Muscle of leg (tissue), 11 donors: ENCODE data around the gene RASSF4. TPM values are rescaled to one million over a fixed set of nuclear protein-coding genes. Genes with fewer than 3 reads are reported as not detected.

ENCODE experiments used
- DNase-seq: peaks from one replicate; pipeline ENCODE4 v3.0.0; 2013
- H3K27ac ChIP-seq: one replicate; pipeline ENCODE4 v1.5.1; 2013; ENCODE audit warnings: mild to moderate bottlenecking, low read length, control low read depth
- H3K27me3 ChIP-seq: one replicate; pipeline ENCODE4 v1.6.1; 2013; ENCODE audit warnings: low read length; ENCODE audit not compliant: control insufficient read depth, insufficient read depth
- H3K36me3 ChIP-seq: one replicate; pipeline ENCODE4 v1.6.1; 2013; ENCODE audit warnings: low read length; ENCODE audit not compliant: control insufficient read depth, insufficient read depth
- H3K4me1 ChIP-seq: one replicate; pipeline ENCODE4 v1.6.1; 2013; ENCODE audit warnings: low read length; ENCODE audit not compliant: control insufficient read depth, insufficient read depth
- H3K4me3 ChIP-seq: one replicate; pipeline ENCODE4 v1.5.1; 2013; ENCODE audit warnings: low read length, control low read depth
- H3K9me3 ChIP-seq: replicated peaks from 2 replicates; pipeline ENCODE4 v1.6.1; 2013; ENCODE audit warnings: low read depth, low read length; ENCODE audit not compliant: control insufficient read depth
- WGBS: methylation state at CpG from one replicate; pipeline ENCODE4 v1.1.5; 2013; ENCODE audit warnings: missing lambda C conversion rate; ENCODE audit not compliant: insufficient coverage; 5-methylcytosine and 5-hydroxymethylcytosine counted together
- polyA plus RNA-seq, 8 donors: library from polyadenylated mRNA; unstranded; fragments of 120-200 nt; gene quantifications; one replicate each; pipeline versions ENCODE4 v1.2.1 to v1.2.3, GENCODE V29; 2013; ENCODE audit warnings: inconsistent platforms in 1 of 8, low replicate concordance in 1 of 8; ENCODE audit not compliant: insufficient read length in 8 of 8, insufficient read depth in 1 of 8
- total RNA-seq: library from RNA; stranded (reverse); fragments of 120-200 nt; gene quantifications from one replicate; pipeline ENCODE4 v1.2.4, GENCODE V29; 2013

RASSF4 gene
- total and polyA plus RNA-seq, 9 donors = 53.0 to 79.9 (median 69.1) TPM

DNA sequence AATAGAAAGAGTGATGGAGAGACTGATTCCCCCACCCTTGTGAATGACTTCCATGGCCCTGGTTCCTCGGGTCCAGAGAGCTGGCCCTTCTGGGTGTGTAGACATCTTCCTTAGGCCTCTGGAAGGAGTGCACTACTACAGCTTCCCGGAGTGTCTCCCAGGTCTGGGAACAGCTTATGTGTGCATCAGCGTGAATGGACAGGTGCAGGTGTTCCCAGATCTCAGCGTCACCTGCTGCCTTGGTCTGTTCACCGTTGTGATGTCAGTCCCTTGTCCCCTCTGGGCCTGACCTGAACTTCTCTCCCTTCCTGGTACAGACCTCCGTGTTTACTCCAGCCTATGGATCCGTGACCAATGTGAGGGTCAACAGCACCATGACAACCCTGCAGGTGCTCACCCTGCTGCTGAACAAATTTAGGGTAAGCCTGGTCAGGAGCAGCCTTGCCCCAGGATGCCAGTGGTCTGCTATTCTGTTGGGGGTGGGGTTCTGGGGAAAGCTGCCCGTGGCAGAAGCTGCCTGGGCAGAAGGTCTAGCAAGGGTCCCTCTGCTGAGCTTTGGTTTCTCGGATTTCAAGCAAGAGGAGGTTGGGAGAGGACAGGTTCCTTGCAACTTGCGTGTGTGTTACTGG is 29.5 kb downstream of the RASSF4 start:
- H3K27me3 ChIP-seq = no peaks in the 10 kb centered on the region
- H3K36me3 ChIP-seq = peaks cover 66% of the 10 kb centered on the region
- H3K4me1 ChIP-seq = peaks cover 34% of the 10 kb centered on the region
- H3K27ac ChIP-seq = no peak overlapping the region
- H3K4me3 ChIP-seq = no peak overlapping the region
- no peaks in the 10 kb centered on the region for H3K9me3 ChIP-seq
- WGBS = 84% methylated on average over 6 of the region's 10 CpGs
- DNase-seq = no peak

DNA sequence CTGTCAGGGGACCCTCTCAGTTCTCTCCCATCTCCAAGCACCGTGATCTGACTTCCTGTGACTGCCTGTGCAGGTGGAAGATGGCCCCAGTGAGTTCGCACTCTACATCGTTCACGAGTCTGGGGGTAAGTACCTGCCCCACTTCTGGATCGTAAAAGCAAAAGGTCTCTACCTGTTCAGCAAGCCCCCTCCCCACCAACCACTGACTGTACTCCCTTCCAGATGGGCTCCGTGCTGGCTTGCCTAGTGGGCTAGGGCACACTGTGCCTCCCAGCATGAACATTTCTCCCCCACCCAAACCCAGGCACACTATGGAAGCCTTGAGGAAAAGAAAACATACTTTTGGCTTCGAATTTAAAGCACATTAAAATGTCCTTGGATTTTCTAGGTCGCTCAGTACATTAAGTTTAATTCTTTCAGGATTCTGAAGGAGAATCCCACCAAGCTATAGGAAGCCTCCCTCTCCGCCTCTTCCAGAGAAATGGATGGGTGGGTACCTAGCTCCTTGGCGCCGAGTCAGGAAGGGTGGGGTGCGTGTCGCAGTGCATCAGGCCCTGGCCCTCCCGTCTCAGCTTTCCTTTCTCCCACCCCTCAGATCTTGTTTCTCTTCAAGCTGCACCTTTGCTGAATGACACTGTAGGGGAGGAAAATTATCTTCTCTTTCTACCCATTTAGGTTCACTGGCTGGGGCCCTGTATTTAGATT is 30.1 kb downstream of the RASSF4 start:
- no peaks in the 10 kb centered on the region for H3K9me3 ChIP-seq
- no peak overlapping the region for H3K27ac ChIP-seq
- peaks cover 34% of the 10 kb centered on the region for H3K4me1 ChIP-seq
- H3K36me3 ChIP-seq = peaks cover 59% of the 10 kb centered on the region
- DNase-seq = no peak
- no peaks in the 10 kb centered on the region for H3K27me3 ChIP-seq
- H3K4me3 ChIP-seq = no peak overlapping the region
- WGBS = 81% methylated on average over 5 of the region's 14 CpGs

DNA sequence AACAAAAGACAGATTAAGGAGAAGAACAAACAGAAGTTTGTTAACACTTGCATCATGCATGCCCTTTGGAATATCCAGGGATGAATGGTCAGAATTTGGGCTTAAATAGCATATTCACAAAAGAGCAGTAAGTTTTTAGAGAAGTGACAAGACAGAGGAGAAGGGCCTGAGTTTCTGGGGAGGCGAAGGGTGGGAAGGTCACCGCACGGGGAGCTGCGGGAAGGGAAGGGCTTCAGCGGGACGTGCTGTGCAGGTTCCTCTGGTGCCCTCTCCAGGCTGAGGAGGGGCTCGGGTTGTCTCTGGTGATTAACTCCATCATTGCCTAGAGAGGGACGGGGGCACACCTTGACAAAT is 30.7 kb downstream of the RASSF4 start:
- 23% methylated on average over 5 of the region's 8 CpGs for WGBS
- H3K27ac ChIP-seq = no peak overlapping the region
- H3K27me3 ChIP-seq = no peaks in the 10 kb centered on the region
- H3K4me3 ChIP-seq = no peak overlapping the region
- H3K36me3 ChIP-seq = peaks cover 54% of the 10 kb centered on the region
- no peaks in the 10 kb centered on the region for H3K9me3 ChIP-seq
- H3K4me1 ChIP-seq = peaks cover 38% of the 10 kb centered on the region
- no peak for DNase-seq

DNA sequence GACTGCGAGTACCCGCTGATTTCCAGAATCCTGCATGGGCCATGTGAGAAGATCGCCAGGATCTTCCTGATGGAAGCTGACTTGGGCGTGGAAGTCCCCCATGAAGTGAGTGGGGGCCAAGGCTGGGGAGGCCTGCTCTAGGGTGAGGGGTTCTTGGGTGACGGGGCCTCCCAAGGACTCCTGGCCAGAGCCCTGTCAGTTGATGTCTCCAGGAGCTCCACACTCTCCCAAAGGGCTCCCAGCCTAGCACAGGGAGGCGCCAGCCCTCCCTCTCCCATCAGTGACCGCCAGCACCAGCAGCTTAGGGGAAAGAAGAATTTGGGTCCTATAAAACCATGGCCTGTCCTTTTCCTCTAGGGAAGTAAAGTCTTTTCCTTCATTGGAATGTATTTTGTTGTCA is 31.4 kb downstream of the RASSF4 start:
- Histone ChIP-seq H3K27ac (no peak overlapping the region), H3K4me3 (no peak overlapping the region), H3K27me3 (no peaks in the 10 kb centered on the region), H3K9me3 (no peaks in the 10 kb centered on the region), H3K4me1 (peaks cover 40% of the 10 kb centered on the region), H3K36me3 (peaks cover 49% of the 10 kb centered on the region)
- DNase-seq = no peak
- WGBS = no CpG with 5 or more reads among the region's 7 CpGs

DNA sequence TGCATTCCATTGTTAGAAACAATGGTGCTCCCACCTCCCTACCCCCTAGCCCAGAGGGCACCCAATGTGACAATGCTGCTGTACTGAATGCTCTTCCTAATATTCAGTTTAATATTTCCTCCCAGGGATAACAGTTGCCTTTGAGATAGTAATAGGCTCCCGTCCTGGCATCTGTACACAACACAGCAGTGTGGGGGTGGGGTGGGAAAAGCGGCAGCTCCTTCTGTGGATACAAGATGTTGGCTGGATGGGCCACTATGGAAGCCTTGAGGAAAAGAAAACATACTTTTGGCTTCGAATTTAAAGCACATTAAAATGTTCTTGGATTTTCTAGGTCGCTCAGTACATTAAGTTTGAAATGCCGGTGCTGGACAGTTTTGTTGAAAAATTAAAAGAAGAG is 32.0 kb downstream of the RASSF4 start:
- H3K36me3 ChIP-seq = peaks cover 49% of the 10 kb centered on the region
- no peaks in the 10 kb centered on the region for H3K27me3 ChIP-seq
- no peak overlapping the region for H3K27ac ChIP-seq
- peaks cover 47% of the 10 kb centered on the region for H3K4me1 ChIP-seq
- 73% methylated on average over 4 of the region's 5 CpGs for WGBS
- no peaks in the 10 kb centered on the region for H3K9me3 ChIP-seq
- DNase-seq = no peak
- H3K4me3 ChIP-seq = no peak overlapping the region

DNA sequence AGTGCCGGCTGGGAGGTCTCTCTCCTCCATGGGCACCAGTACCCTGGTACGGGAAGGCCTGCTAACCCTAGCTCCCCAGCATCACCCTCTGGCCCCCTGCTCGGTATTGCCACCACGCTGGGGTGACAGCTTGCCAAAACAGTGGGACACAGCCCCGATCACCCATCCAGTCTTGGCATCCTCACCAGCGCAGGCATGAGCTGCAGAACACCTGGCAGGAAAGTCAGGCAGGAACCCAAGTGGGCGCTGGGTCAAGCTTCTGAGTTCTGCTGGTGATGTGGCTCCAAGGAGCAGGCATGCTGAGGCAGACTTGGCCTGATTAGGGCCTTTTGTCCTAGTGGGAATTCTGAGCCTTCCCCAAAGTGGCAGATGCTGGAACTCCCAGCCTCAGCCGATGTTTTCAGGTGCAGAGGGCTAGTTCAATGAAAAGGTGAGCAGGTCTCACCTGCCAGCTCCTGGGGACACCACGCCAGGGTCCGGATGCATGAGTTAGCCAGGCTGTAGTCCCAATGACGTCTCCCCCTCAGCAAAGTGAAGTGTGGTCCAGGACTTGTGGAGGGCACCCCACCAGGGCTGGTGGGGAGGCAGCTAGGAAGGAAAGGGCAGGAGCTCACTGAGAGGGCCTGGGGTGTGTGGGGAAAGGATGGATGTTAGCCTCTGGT is 32.6 kb downstream of the RASSF4 start:
- H3K36me3 ChIP-seq = peaks cover 47% of the 10 kb centered on the region
- H3K4me1 ChIP-seq = peaks cover 52% of the 10 kb centered on the region
- WGBS = 92% methylated on average over 10 of the region's 11 CpGs
- no peaks in the 10 kb centered on the region for H3K27me3 ChIP-seq
- H3K9me3 ChIP-seq = no peaks in the 10 kb centered on the region
- H3K4me3 ChIP-seq = no peak overlapping the region
- H3K27ac ChIP-seq = no peak overlapping the region
- DNase-seq = no peak

DNA sequence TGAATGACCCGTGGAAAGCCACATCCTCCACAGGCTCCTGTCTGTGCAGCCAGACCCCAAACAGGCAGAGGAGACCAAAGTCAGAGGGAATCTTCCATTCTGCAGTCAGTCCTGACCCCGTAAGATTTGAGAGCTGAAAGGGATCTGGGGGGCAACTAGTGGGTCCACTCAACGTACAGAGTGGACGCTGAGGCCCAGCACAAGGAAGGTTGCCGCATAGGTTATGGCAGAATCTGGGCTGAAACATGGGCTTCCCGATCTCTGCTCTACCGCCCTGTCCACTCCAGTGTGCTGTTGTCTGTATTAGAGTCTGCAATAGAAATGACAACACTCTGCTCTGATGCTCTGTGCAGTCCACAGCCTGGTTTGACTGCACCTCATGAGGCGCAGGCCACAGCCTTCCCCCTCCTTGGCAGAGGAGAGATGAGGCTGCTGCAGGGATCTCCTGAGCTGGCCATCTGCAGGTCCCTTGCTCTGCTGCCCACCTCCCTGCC is 33.2 kb downstream of the RASSF4 start:
- Histone ChIP-seq H3K4me1 (peaks cover 56% of the 10 kb centered on the region), H3K27ac (no peak overlapping the region), H3K4me3 (no peak overlapping the region), H3K9me3 (no peaks in the 10 kb centered on the region), H3K27me3 (no peaks in the 10 kb centered on the region), H3K36me3 (peaks cover 47% of the 10 kb centered on the region)
- no peak for DNase-seq
- WGBS = 89% methylated on average over 5 of the region's 8 CpGs

DNA sequence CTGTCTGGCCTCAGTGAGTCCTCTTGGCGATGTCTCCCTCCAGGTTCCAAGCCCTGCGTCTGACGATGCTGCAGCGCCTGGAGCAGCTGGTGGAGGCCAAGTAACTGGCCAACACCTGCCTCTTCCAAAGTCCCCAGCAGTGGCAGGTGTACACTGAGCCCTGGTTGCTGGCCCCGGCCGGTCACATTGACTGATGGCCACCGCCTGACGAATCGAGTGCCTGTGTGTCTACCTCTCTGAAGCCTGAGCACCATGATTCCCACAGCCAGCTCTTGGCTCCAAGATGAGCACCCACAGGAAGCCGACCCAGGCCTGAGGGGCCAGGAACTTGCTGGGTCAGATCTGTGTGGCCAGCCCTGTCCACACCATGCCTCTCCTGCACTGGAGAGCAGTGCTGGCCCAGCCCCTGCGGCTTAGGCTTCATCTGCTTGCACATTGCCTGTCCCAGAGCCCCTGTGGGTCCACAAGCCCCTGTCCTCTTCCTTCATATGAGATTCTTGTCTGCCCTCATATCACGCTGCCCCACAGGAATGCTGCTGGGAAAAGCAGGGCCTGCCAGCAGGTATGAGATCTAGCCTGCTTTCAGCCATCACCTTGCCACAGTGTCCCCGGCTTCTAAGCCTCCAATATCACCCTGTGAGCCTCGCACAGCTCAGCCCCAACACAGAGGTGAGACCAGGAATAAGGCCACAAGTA is 33.8 kb downstream of the RASSF4 start:
- Histone ChIP-seq H3K36me3 (peaks cover 46% of the 10 kb centered on the region), H3K9me3 (no peaks in the 10 kb centered on the region), H3K27me3 (no peaks in the 10 kb centered on the region), H3K27ac (no peak overlapping the region), H3K4me1 (peaks cover 56% of the 10 kb centered on the region), H3K4me3 (no peak overlapping the region)
- WGBS = 91% methylated on average over 14 of the region's 14 CpGs
- DNase-seq = no peak

DNA sequence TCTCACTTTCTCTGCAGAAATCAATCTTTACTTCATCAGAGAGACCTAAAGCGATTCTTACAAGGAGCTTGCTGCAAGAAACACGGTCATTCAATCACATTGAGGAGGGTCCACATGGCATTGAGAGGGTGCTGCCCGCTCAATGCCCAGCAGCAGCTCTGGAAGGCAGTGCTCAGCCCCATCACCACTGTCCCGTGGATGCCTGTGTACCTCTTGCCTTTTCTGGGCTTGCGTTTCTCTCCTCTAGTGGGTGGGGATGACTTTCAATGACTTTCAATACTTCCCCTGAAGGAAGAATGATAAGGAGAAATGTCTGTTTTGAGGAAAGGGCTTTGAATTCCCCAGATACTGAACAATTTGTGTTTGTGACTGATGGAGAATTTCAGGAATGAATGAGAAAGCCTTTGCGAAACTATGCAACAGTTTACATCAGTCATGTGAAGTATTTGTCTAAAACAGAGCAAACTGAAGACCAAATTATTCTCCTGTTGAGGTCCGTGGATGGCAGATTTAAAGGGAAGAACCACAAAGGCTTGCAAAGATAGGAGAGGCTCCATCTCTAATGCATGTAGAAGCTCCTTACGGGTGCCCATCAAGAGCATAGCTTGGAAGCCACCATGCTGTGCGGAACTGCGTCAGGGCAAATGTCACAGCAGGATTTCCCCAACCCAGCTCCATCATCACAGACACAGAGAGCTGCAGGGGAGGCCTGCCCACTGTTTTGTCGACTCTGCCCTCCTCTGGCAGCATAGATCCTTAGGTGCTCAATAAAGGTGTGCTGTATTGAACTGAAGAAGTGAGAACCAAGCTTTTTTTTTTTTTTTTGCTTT is 34.5 kb downstream of the RASSF4 start:
- DNase-seq = no peak
- peaks cover 56% of the 10 kb centered on the region for H3K4me1 ChIP-seq

More for the DNA sequence above, 34.5 kb downstream of the RASSF4 start:
- H3K27ac ChIP-seq = no peak overlapping the region
- H3K27me3 ChIP-seq = no peaks in the 10 kb centered on the region
- 88% methylated on average over 4 of the region's 11 CpGs for whole genome bisulfite sequencing
- no peak overlapping the region for H3K4me3 ChIP-seq
- H3K36me3 ChIP-seq = peaks cover 40% of the 10 kb centered on the region
- H3K9me3 ChIP-seq = no peaks in the 10 kb centered on the region
